ENCODE data around the gene CHORDC1. TPM values are rescaled to one million over a fixed set of nuclear protein-coding genes. Genes with fewer than 3 reads are reported as not detected.
"Not testable (repeated sequence)": the region's sequence is repeated elsewhere in the genome, so short reads cannot be mapped to it uniquely, and the experiment has no call there.

The CHORDC1 gene
- total RNA-seq, 2 experiments from 2014 or later, result 46.7 to 55.4 TPM

- Mint-ChIP-seq H3K27ac (no peak overlapping the region), H3K4me3 (no peak overlapping the region), H3K36me3 (peaks cover 9% of the 10 kb centered on the region), H3K9me3 (no peaks in the 10 kb centered on the region), H3K27me3 (no peaks in the 10 kb centered on the region), H3K4me1 (peaks cover 4% of the 10 kb centered on the region)
- DNase-seq, result no peak
- POLR2A ChIA-PET, result no interaction called here
- ATAC-seq (ENCODE audit: low read depth), result no peak
These were observed 20.5 kb downstream of the CHORDC1 start for GRCh38 chr11:90202342-90202741.

GRCh38 chr11:90197377-90197776 is 25.5 kb downstream of the CHORDC1 start:
- Mint-ChIP-seq H3K27ac (no peak overlapping the region), H3K4me3 (no peak overlapping the region), H3K4me1 (peaks cover 2% of the 10 kb centered on the region), H3K27me3 (no peaks in the 10 kb centered on the region), H3K9me3 (no peaks in the 10 kb centered on the region), H3K36me3 (peaks cover 8% of the 10 kb centered on the region)
- ATAC-seq (ENCODE audit: low read depth), result no peak
- no peak for DNase-seq
- POLR2A ChIA-PET, result no interaction called here

GRCh38 chr11:90192869-90193582 is 29.8 kb downstream of the CHORDC1 start:
- Mint-ChIP-seq H3K27ac (no peak overlapping the region), H3K4me1 (no peaks in the 10 kb centered on the region), H3K27me3 (no peaks in the 10 kb centered on the region), H3K9me3 (no peaks in the 10 kb centered on the region), H3K36me3 (peaks cover 12% of the 10 kb centered on the region), H3K4me3 (no peak overlapping the region)
- POLR2A ChIA-PET, result no interaction called here
- ATAC-seq (ENCODE audit: low read depth) (no peak), DNase-seq (no peak)

- DNase-seq (no peak), ATAC-seq (ENCODE audit: low read depth) (no peak)
- H3K4me1 Mint-ChIP-seq, result no peaks in the 10 kb centered on the region
- H3K36me3 Mint-ChIP-seq, result peaks cover 12% of the 10 kb centered on the region
- no peak overlapping the region for H3K4me3 Mint-ChIP-seq
- POLR2A ChIA-PET, result no interaction called here
- no peaks in the 10 kb centered on the region for H3K9me3 Mint-ChIP-seq
- H3K27ac Mint-ChIP-seq, result no peak overlapping the region
- H3K27me3 Mint-ChIP-seq, result peaks cover 2% of the 10 kb centered on the region
These were observed 33.8 kb downstream of the CHORDC1 start for GRCh38 chr11:90189011-90189410.

GRCh38 chr11:90187839-90188238 is 35.0 kb downstream of the CHORDC1 start:
- no peak overlapping the region for H3K4me3 Mint-ChIP-seq
- ATAC-seq (ENCODE audit: low read depth) (no peak), DNase-seq (no peak)
- H3K27me3 Mint-ChIP-seq, result peaks cover 2% of the 10 kb centered on the region
- peaks cover 12% of the 10 kb centered on the region for H3K36me3 Mint-ChIP-seq
- H3K27ac Mint-ChIP-seq, result no peak overlapping the region
- no peaks in the 10 kb centered on the region for H3K4me1 Mint-ChIP-seq
- POLR2A ChIA-PET, result no interaction called here
- no peaks in the 10 kb centered on the region for H3K9me3 Mint-ChIP-seq

GRCh38 chr11:90179923-90180322 is 42.9 kb downstream of the CHORDC1 start:
- Mint-ChIP-seq H3K36me3 (no peaks in the 10 kb centered on the region), H3K9me3 (no peaks in the 10 kb centered on the region), H3K4me3 (no peak overlapping the region), H3K27me3 (peaks cover 10% of the 10 kb centered on the region), H3K27ac (no peak overlapping the region), H3K4me1 (no peaks in the 10 kb centered on the region)
- DNase-seq, result no peak
- POLR2A ChIA-PET, result no interaction called here
- no peak for ATAC-seq (ENCODE audit: low read depth)

- Mint-ChIP-seq H3K4me1 (no peaks in the 10 kb centered on the region), H3K27me3 (peaks cover 8% of the 10 kb centered on the region), H3K27ac (no peak overlapping the region), H3K9me3 (no peaks in the 10 kb centered on the region), H3K4me3 (no peak overlapping the region), H3K36me3 (no peaks in the 10 kb centered on the region)
- DNase-seq (no peak), ATAC-seq (ENCODE audit: low read depth) (no peak)
- POLR2A ChIA-PET, result no interaction called here
These were observed 44.1 kb downstream of the CHORDC1 start for GRCh38 chr11:90178751-90179150.

- Mint-ChIP-seq H3K27me3 (peaks cover 12% of the 10 kb centered on the region), H3K4me1 (no peaks in the 10 kb centered on the region), H3K36me3 (no peaks in the 10 kb centered on the region)
These were observed 46.8 kb downstream of the CHORDC1 start for GRCh38 chr11:90176069-90176468.

GRCh38 chr11:90171359-90171758 is 51.5 kb downstream of the CHORDC1 start:
- Mint-ChIP-seq H3K27me3 (peaks cover 6% of the 10 kb centered on the region), H3K4me1 (no peaks in the 10 kb centered on the region), H3K9me3 (no peaks in the 10 kb centered on the region), H3K27ac (no peak overlapping the region), H3K36me3 (no peaks in the 10 kb centered on the region), H3K4me3 (no peak overlapping the region)
- ATAC-seq (ENCODE audit: low read depth), result no peak
- DNase-seq, result no peak
- POLR2A ChIA-PET, result no interaction called here

More at GRCh38 chr11:90176069-90176468, 46.8 kb downstream of the CHORDC1 start:
- POLR2A ChIA-PET, result no interaction called here
- DNase-seq (no peak), ATAC-seq (ENCODE audit: low read depth) (no peak)
- no peak overlapping the region for H3K4me3 Mint-ChIP-seq
- H3K27ac Mint-ChIP-seq, result no peak overlapping the region
- no peaks in the 10 kb centered on the region for H3K9me3 Mint-ChIP-seq

GRCh38 chr11:90168571-90168970 is 54.3 kb downstream of the CHORDC1 start:
- H3K27me3 Mint-ChIP-seq, result peaks cover 4% of the 10 kb centered on the region
- no peaks in the 10 kb centered on the region for H3K4me1 Mint-ChIP-seq
- no peaks in the 10 kb centered on the region for H3K36me3 Mint-ChIP-seq
- H3K4me3 Mint-ChIP-seq, result no peak overlapping the region
- H3K9me3 Mint-ChIP-seq, result no peaks in the 10 kb centered on the region
- POLR2A ChIA-PET, result no interaction called here
- ATAC-seq (ENCODE audit: low read depth) (no peak), DNase-seq (no peak)
- H3K27ac Mint-ChIP-seq, result no peak overlapping the region

GRCh38 chr11:90167704-90168103 is 55.1 kb downstream of the CHORDC1 start:
- H3K4me3 Mint-ChIP-seq; H3K27me3 Mint-ChIP-seq; H3K4me1 Mint-ChIP-seq; DNase-seq; ATAC-seq (ENCODE audit: low read depth); H3K36me3 Mint-ChIP-seq; H3K27ac Mint-ChIP-seq; H3K9me3 Mint-ChIP-seq; POLR2A ChIA-PET: not testable (repeated sequence)

GRCh38 chr11:90166982-90167573 is 55.8 kb downstream of the CHORDC1 start:
- DNase-seq; H3K9me3 Mint-ChIP-seq; POLR2A ChIA-PET; H3K4me3 Mint-ChIP-seq; H3K4me1 Mint-ChIP-seq; ATAC-seq (ENCODE audit: low read depth); H3K27me3 Mint-ChIP-seq; H3K36me3 Mint-ChIP-seq; H3K27ac Mint-ChIP-seq: not testable (repeated sequence)

All from activated naive CD8-positive, alpha-beta T cell treated with anti-CD3 and anti-CD28 coated beads, Interleukin-2, amount 10 ng/mL, durations not matched to agents 7 days and 5 days (primary cell).